IMR-90 (cell line): ENCODE data around the gene RNF175.

Source experiments
- BHLHE40 ChIP-seq: fragments of 150-350 bp; IDR thresholded peaks from 2 replicates; pipeline ENCODE4 v1.6.1; 2016; ENCODE audit warnings: mild to moderate bottlenecking, low read depth, low read length
- CEBPB ChIP-seq: IDR thresholded peaks from 2 replicates; pipeline ENCODE4 v1.6.1; 2012; ENCODE audit warnings: low read depth, low read length, improper control_type of control experiment
- FOS ChIP-seq: fragments of 150-350 bp; IDR thresholded peaks from 2 replicates; pipeline ENCODE4 v1.6.1; 2016; ENCODE audit warnings: low read depth, low read length
- MAZ ChIP-seq: IDR thresholded peaks from 2 replicates; pipeline ENCODE4 v1.6.1; 2012; ENCODE audit warnings: low read depth, mild to moderate bottlenecking, low read length, improper control_type of control experiment, moderate library complexity, borderline replicate concordance
- NFE2L2 ChIP-seq: fragments of 150-350 bp; IDR thresholded peaks from 2 replicates; pipeline ENCODE4 v1.6.1; 2016; ENCODE audit warnings: low read depth, mild to moderate bottlenecking, low read length
- POLR2A ChIP-seq: IDR thresholded peaks from 2 replicates; pipeline ENCODE4 v1.6.1; 2012; ENCODE audit warnings: mild to moderate bottlenecking, low read depth, low read length
- RAD21 ChIP-seq: IDR thresholded peaks from 2 replicates; pipeline ENCODE4 v1.6.1; 2012; ENCODE audit warnings: low read length, improper control_type of control experiment
- RFX5 ChIP-seq: IDR thresholded peaks from 2 replicates; pipeline ENCODE4 v1.8.0; 2012; ENCODE audit warnings: low read depth, mild to moderate bottlenecking, low read length, moderate library complexity
- TF ChIP-seq, protein P1 (sequence below): conservative IDR thresholded peaks from 2 replicates; pipeline ENCODE4 v1.5.1; 2012; ENCODE audit warnings: mild to moderate bottlenecking, low read depth, low read length, improper control_type of control experiment

DNA sequence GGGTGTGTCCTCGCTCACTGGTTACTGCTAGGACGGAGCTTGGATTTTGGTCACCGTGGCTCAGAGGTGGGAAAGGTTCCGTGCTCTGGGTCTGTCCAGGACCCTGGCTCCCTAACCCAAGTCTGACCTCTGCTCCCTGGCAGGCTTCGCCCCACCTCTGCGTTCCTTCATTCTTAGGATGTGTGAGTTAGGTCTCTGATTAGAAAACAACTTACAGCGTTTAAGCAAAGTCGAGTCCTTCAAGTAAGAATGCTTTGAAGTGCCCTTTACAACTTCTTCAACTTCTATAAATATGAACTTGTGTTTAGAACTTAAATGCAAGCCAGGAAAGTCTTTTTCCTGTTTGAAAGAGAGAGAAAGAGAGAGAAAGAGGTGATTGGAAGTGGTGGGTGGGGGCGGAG, 74.9 kb downstream of the RNF175 start:
- TF ChIP-seq, protein P1, sequence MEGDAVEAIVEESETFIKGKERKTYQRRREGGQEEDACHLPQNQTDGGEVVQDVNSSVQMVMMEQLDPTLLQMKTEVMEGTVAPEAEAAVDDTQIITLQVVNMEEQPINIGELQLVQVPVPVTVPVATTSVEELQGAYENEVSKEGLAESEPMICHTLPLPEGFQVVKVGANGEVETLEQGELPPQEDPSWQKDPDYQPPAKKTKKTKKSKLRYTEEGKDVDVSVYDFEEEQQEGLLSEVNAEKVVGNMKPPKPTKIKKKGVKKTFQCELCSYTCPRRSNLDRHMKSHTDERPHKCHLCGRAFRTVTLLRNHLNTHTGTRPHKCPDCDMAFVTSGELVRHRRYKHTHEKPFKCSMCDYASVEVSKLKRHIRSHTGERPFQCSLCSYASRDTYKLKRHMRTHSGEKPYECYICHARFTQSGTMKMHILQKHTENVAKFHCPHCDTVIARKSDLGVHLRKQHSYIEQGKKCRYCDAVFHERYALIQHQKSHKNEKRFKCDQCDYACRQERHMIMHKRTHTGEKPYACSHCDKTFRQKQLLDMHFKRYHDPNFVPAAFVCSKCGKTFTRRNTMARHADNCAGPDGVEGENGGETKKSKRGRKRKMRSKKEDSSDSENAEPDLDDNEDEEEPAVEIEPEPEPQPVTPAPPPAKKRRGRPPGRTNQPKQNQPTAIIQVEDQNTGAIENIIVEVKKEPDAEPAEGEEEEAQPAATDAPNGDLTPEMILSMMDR, result no peak
- TF ChIP-seq POLR2A, result no peak
- no peak for TF ChIP-seq BHLHE40
- no peak for TF ChIP-seq MAZ
- no peak for TF ChIP-seq RFX5
- no peak for TF ChIP-seq FOS
- no peak for TF ChIP-seq RAD21
- no peak for TF ChIP-seq NFE2L2
- no peak for TF ChIP-seq CEBPB
